DMS79 treated with DMSO at 0.1 percent for 48 hours (cell line): Measurements from ENCODE around the gene SF3A2.
"Not testable (repeated sequence)": the region's sequence is repeated elsewhere in the genome, so short reads cannot be mapped to it uniquely, and the experiment has no call there.

Source experiments
- DNase-seq: peaks from one replicate; lab custom pipeline; 2025; lab: John Stamatoyannopoulos, UW

Gene SF3A2

DNA sequence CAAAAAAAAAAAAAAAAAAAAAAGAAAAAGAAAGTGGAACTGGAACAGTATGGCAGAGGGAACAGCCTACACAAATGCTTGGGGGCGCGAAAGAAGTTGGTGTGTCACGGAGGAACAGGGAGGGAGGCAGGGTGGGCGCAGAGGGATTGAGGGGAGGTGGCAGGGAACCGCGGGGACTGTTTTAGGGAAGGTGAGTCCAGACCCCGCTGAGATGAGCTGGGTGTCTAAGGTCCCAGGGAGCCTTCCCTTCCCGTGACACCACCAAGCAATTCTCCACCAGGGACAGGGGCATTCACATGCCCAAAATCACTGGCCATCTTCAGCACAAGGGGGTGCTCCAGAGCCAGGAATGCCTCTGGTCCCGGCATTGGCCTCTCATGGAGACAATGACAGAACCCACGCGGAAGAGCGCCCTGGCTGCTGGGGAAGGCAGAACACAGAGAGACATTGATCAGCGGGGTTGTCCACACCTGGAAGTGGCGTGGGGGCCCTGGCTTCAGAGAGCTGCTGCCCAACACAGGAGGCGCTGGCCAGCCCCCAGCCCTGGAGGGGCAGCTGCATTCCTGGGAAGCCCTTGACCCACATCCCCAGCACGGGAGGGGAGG lies 38.4 kb downstream of the SF3A2 start:
- peak; percentile 17 for DNase-seq

DNA sequence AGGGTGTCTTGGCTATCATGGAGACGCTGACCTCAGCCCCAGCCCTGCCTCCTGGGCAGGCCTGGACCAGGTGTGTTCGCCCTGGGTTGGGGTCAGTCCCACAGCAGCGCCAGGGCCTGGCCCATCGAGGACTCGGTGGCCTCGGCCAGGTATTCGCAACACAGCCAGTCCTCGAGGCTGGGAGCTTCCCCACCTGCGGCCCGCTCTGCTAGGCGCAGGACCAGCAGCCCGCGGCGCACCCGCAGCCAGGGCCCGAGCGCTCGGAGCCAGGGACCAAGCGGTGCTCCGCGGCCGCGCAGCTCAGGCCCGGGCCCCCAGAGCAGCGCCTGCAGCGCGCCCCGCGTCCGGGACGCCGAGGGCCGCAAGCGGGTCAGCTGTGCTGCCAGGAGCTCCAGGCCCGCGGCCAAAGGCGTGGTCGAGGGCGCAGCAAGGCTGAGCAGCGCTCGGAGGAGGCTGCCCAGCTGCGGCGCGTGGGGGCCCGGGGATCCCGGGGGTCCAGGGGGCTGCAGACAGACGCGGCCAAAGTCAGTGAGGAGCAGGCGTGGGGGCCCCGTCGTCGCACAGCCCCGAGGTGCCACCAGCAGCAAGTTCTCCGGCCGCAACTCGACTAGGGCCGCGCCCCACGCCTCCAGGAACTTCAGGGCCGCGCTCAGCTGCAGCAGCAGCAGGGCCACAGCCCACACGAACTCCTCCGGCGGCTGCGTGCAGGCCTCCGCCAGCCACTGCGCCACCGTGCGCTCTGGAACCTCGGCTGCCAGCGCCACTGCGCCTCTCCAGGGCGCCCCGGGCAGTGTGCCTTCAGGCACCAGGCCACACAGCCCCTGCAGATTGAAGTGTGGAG lies 39.2 kb downstream of the SF3A2 start:
- no peak for DNase-seq

DNA sequence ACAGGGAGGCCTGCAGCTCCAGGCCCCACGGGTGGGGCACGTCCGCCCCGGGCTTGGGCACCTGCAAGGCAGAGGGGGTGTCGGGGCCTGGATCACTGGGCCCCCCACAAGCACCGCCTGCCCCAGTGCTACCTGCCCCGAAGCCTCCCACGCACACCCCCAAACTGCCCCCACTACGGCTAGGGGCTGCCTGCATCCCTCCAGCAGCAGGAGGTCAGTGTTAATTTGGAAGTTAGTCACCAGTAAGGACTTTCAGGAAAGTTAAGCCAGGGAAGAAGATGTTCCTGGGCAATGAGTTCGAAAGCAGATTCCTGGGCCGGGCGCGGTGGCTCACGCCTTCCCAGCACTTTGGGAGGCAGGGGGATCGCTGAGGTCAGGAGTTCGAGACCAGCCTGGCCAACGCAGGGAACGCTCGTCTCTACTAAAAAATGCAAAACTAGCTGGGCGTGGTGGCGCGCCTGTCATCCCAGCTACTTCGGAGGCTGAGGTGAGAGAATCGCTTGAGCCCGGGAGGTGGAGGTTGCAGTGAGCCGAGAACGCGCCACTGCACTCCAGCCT lies 39.9 kb downstream of the SF3A2 start:
- DNase-seq: no peak

DNA sequence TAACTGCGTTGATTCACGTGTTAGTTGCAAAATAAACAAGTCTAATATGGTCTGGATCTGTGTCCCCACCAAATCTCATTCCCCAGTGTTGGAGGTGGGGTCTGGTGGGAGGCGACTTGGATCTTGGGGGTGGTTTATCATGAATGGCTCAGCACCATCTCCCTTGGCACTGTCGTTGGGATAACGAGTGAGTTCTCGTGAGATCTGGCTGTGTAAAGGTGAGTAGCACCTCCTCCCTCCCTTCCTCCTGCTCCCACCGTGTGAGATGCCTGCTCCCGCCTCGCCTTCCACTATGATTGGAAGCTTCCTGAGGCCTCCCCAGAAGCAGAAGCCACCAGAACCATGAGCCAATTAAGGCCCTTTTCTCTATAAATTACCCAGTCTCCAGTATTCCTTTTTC lies 40.5 kb downstream of the SF3A2 start:
- no peak for DNase-seq

DNA sequence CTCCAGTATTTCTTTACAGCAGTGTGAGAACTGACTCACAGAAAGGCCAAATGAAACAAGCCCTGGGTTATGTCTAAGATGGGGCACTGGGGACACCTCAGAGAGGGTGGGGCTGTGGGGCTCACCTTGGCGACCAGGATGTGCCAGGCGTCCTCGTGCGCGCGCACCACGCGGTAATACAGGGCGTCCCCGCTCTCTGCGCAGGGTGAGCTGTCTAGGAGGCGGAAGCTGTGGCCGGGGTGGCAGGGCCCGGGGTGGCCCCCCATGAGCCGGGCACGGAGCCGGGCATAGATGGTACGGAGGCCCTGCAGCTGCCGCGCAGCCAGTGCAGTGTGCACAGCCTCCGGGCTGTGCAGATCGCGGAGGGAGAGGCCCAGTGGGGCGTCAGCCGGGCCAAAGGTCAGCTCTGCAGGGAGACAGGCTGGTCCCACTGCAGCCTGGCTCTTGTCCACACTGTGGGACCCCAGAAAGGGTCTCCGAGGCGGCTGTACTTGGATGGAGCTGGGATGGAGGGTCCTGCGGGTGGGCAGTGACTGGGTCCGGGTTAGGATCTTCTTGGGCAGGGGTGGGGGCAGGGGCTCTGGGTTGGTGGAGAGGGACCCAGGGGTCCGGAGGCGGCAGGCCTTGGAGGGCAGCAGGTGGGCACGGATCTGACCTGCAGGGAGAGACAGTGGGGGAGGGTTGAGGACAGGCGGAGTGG lies 42.0 kb downstream of the SF3A2 start:
- DNase-seq: no peak

DNA sequence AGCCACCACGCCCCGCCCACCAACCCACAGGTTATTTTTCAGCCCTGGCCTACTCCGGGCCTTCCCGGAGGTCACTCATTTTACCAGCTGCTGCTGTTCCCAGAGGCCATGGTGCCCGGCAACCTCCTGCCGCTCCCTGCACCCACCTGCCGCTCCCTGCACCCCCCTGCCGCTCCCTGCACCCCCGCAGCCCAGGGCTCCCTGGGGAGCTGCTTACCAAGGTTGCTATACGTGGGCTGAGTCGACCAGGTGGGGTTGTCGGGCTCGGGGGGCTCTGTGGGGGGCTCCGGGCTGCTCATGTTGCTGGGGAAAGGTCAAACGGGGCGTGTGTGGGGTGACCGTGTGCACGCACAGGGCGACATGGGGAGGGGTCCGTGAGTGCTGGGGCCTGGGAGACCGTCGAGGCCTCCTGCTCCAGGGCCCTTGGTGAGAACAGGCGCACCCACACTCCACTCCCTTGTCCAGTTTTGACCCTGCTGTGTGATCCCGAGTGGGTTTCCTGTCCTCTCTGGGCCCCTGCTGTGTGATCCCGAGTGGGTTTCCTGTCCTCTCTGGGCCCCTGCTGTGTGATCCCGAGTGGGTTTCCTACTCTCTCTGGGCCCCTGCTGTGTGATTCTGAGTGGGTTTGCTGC lies 44.1 kb downstream of the SF3A2 start:
- DNase-seq: no peak

DNA sequence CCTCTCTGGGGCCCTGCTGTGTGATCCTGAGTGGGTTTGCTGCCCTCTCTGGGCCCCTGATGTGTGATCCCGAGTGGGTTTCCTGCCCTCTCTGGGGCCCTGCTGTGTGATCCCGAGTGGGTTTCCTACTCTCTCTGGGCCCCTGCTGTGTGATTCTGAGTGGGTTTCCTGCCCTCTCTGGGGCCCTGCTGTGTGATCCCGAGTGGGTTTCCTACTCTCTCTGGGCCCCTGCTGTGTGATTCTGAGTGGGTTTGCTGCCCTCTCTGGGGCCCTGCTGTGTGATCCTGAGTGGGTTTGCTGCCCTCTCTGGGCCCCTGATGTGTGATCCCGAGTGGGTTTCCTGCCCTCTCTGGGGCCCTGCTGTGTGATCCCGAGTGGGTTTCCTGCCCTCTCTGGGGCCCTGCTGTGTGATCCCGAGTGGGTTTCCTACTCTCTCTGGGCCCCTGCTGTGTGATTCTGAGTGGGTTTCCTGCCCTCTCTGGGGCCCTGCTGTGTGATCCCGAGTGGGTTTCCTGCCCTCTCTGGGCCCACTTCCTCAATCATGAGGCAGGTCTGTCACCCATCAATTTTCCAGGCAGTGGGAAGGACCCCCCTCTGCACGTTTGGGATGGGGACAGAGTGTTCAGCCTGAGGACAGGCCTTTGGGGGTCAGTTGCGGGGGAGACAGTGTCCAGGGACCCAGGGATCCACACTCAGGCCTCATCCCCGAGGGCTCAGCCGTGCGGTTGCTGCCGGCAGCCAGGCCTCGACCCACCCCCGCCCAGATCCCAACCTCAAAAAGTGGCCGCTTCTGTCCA lies 44.8 kb downstream of the SF3A2 start:
- not testable (repeated sequence) for DNase-seq

DNA sequence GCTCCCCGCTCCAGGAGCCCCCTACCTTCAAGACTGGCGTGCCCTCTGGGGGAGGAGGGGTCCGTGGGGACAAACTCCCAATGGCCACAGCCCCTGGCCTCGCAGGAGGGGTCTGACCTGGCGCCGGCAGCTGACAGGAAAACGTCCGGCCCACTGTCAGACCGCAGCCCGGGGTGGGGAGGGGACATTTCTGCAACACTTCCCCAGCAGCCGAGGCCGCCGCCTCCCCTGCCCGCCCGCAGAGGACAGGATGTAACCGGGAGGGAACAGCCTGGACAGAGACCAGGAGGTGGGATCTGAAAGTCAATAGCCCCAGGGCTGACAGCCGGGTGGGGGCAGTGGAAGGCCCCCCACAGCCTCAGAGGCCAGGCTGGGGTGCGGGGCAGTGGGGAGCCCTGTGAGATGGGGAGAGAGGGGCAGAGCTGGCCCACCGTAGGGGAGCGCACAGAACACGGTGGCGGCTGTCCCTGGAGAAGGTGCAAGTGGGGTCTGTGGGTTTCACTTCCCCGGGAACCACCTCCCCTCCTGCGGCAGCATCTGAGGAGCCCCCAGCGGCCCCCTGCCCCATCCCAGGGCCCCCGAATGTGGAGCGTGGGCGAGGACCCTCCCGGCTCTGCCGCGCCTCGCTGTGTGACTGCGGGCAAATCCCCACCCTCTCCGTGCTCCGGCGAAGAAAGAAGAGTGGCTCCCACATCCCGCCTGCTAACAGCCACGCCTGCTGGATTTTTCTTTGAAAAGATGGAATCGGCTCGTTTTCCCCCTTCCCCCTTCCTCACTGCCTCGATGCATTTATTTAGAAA lies 45.6 kb downstream of the SF3A2 start, which contains the start of gene PEAK3:
PEAK3 (minus strand) TSS at position 114 of the 800 bp plus-strand sequence. CDS start 1,244 bp downstream, outside the sequence.
- no peak for DNase-seq

DNA sequence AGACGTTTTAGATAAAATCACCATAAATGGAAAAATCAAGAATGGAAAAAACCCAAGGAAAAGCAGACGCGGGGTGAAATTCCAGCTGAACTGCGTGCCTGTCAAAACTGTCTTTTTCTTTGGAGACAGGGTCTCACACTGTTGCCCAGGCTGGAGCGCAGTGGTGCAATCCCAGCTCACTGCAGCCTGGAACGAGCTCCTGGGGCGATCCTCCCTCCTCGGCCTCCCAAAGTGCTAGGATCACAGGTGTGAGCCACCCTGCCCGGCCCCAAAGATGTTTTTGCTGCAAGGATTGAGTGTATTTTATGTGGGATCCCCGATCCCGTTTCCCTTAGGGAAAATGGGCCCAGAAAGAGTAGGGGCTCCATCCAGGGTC lies 46.2 kb downstream of the SF3A2 start:
- DNase-seq: no peak

DNA sequence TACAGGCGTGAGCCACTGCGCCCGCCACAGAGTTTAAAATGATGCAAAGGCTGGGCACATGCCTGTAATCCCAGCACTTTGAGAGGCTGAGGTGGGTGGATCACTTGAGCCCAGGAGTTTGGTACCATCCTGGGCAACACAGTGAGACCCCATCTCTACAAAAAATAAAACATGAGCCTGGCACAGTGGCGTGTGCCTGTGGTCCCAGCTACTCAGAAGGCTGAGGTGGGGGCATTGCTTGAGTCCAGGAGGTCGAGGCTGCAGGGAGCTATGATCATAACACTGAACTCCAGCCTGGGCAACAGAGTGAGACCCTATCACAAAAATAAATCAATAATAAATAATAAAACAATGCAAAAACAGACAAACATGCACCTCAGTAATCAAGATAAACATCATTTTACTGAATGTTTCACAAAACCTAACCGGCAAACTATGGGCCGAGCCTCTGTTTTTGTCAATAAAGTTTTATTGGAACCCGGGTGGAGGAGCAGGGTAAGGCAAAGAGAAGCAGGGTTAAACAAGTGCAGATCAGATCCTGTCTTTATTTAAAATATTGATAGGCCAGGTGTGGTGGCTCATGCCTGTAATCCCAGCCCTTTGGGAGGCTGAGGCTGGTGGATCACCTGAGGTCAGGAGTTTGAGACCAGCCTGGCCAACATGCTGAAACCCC lies 47.3 kb downstream of the SF3A2 start:
- no peak for DNase-seq

DNA sequence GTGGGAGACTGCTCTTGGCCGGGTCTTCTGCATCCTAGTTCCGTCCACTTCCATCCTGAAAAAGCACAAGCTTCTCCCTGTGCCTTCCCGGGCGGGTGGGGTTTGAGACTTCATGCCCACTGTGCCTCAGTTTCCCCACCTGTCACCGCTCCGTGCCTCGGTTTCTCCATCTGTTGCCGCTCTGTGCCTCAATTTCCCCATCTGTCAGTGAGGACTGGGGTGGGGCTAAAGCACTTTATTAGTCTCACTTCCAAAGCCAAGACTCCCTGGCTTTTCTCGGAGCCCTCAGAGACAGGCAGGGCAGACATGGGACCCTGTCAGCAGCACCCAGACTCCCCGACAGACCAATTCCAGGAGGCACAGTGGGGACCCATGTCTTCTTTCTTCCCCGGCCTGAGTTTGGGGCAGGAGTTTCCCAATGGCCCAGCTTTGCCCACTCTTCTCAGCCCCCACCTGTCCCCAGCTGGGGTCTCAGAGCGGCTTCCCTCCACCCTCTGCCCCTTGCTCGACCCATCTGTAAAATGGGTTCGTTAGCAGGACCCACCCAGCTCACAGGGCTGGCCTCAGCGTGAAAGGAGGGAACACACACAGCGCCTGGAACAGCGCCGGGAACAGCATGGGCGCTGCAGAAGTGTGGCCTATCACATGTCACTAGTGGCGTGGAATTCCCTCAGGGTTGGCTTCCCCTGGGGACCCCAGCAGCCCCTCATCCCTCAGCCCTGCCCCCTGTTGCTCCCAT lies 49.9 kb downstream of the SF3A2 start:
- DNase-seq: no peak

DNA sequence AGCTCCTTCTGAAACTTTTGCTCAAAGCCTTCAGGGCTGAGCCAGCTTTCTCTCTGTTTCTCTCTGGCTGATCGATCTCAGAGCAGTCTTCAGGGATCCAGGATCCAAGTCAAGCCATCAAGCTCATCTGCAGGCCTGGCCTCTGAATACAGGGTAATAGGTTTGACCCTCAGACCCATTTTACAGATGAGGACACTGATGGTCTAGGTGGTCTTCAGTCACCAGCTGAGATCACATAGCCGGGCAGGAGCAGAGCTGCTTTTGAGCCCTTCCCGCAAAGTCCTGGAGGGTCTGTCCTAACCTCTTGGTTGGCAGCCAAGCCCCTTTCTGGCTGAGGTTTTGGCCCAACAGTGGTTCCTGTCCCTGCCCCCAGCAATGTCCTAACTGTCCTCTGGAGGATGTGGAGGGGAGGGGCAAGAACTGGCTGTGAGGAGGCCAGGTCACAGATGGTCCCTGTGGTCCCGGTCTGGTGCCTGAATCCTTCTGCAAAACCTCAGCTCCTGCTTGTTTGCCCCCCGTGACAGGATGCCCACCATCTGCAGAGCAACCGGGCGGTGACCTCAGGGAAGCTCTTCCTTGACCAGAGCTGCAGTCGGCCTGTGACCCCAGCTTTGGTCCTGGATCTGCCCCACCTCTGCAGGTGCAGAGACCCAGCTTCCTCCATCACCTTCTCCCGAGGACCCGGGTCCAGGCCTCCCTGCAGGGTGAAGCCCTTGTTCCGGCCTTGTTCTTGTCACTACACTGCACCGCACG lies 51.1 kb downstream of the SF3A2 start:
- DNase-seq: no peak

DNA sequence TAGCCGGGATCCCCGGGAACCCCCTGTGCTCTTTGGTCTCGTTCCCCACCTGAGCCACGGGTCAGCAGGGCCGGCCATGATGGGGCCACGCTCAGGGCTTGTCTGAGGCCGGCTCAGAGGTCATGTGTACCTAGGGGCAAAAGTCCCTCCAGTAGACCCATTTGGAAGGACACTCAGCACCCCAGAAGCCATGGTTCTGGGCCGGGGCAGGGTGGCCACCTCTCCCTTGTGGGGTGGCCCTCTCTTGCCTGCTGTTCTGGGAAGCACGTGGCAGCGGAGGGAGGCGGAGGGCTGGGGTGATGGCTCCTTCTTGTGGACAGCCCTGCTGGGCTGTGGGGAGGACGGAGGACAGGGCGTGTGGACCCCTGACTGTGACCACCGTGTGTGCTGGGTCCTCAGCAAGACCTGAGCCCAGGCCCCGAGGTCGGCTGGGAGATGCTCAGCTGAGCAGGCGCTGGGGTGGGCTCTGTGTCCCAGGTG lies 51.8 kb downstream of the SF3A2 start:
- DNase-seq: no peak

DNA sequence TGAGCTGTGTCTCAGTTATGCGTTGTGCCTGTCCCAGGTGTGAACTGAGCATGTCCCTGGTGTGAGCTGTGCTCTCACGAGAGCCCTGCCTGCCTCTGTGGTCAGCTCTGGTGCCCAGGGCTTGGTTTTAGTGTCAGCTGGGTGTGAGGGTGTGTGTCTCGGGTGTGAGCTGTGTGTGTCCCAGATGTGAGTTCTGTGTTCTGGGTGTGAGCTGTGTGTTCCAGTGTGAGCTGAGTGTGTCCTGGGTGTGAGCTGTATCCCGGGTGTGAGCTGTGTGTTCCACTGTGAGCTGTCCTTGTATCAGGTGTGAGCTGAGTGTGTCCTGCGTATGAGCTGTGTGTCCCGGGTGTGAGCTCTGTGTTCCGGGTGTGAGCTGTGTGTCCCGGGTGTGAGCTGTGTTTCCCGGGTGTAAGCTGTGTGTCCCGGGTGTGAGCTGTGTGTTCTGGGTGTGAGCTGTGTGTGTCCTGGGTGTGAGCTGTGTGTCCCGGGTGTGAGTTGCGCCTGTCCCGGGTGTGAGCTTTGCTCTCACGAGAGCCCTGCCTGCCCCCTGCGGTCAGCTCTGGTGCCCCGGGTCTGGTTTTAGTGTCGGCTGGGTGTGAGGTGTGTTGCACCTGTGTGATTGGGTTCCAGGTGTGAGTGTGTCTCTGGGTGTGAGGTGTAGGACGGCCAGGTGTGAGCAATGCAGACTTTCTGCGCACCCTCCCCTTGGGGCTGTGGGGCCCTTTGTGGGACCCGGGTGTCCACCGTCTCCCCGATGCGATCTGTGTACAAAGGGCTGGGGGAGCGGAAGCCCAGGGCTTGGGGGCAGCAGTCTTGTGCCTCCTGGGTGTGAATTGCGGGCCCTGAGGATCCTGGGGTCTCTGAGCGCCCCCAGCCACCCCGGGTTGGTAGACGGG lies 52.4 kb downstream of the SF3A2 start:
- DNase-seq: no peak

DNA sequence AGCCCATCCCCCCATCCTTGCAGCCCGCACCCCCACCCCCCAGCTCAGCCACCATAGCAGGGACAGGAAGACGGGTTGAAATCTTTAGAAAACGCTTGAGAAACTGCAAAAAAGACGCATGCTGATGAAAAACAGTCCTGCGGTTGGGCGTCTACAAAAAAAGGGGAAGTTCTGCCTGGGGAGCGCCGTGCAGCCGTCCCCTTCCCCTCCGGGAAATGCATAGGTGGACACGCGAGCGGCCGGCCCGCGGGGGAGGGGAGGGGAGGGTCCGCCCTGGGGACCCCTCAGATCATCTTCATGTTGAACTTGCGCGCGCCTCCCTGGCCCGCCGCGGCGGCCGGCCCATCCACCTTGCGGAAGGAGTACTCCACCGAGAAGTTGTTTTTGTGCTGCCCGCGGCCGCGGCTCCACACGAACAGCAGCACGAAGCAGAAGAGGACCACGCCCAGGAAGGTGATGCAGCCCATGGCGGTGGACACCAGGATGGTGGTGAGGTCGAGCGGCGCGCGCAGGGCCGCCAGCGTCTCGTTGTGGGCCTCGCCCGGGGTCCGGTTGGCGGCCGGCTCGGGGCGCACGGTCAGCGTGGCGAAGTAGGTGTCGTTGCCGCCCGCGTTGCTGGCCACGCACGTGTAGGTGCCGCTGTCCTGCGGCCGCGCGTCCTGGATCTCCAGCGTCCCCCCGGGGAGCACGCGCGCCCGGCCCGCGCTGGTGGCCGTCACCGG lies 53.3 kb downstream of the SF3A2 start:
- peak; percentile 9 for DNase-seq

DNA sequence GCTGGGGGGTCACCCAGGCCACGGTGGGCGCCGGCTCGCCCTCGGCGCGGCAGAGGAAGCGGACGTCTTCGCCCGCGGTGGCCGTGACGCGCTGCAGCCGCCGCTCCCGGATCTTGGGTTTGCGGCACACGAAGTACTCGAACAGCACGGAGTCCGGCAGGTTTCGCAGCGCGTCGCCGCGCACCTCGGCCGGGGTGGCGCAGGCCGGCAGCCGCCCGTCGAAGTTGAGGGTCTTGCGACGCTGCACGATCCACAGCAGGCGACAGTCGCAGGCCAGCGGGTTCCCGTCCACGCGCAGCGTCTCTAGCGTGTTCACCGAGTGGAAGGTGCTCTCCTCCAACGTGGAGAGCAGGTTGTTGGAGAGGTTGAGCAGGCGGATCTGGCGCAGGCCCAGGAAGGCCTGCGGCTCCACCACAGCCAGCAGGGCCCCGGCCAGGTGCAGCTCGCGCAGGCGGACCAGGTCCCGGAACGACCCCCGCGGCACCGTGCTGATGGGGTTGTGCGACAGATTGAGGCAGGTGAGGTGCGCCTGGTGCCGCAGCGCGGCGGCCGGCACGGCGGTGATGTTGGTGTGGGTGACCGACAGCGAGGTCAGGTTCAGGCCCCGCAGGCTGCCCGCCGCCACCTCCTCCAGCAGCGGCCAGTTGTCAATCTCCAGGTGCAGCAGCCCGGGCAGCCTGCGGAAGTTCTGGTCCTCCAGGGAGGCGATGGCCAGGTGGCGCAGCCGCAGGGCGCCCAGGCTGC lies 54.0 kb downstream of the SF3A2 start:
- DNase-seq: peak; percentile 45
